GM21381 (cell line): Measurements from ENCODE around the gene ADAMTS15.

ENCODE experiments used
- ATAC-seq: cut with Tn5 transposase; IDR thresholded peaks from one replicate; pipeline ENCODE4 v1.9.1; 2021; ENCODE audit warnings: mild to moderate bottlenecking, moderate library complexity; ENCODE audit not compliant: unreplicated experiment

ADAMTS15 gene

GRCh38 chr11:130476200-130476921, 27.9 kb downstream of the ADAMTS15 start:
- ATAC-seq: no peak

- ATAC-seq: no peak
Measured at GRCh38 chr11:130476922-130477491, 28.6 kb downstream of the ADAMTS15 start.

GRCh38 chr11:130477586-130478203, 29.2 kb downstream of the ADAMTS15 start:
- no peak for ATAC-seq

- no peak for ATAC-seq
Measured at GRCh38 chr11:130478204-130478701, 29.8 kb downstream of the ADAMTS15 start.

GRCh38 chr11:130478881-130479280, 30.4 kb downstream of the ADAMTS15 start:
- no peak for ATAC-seq

- no peak for ATAC-seq
Measured at GRCh38 chr11:130480186-130480585, 31.7 kb downstream of the ADAMTS15 start.

GRCh38 chr11:130480711-130481140, 32.3 kb downstream of the ADAMTS15 start:
- no peak for ATAC-seq

GRCh38 chr11:130483124-130483523, 34.7 kb downstream of the ADAMTS15 start:
- ATAC-seq: no peak

GRCh38 chr11:130485983-130486382, 37.5 kb downstream of the ADAMTS15 start:
- no peak for ATAC-seq

GRCh38 chr11:130486391-130486836, 38.0 kb downstream of the ADAMTS15 start:
- ATAC-seq: no peak

- ATAC-seq: no peak
Measured at GRCh38 chr11:130486987-130487923, 38.8 kb downstream of the ADAMTS15 start.

- ATAC-seq: no peak
Measured at GRCh38 chr11:130487924-130488815, 39.7 kb downstream of the ADAMTS15 start.

GRCh38 chr11:130488848-130489584, 40.6 kb downstream of the ADAMTS15 start:
- ATAC-seq: no peak

- ATAC-seq: no peak
Measured at GRCh38 chr11:130489716-130490115, 41.3 kb downstream of the ADAMTS15 start.

- ATAC-seq: no peak
Measured at GRCh38 chr11:130490682-130491449, 42.4 kb downstream of the ADAMTS15 start.

- ATAC-seq: no peak
Measured at GRCh38 chr11:130498181-130498580, 49.7 kb downstream of the ADAMTS15 start.

- no peak for ATAC-seq
Measured at GRCh38 chr11:130499828-130500227, 51.4 kb downstream of the ADAMTS15 start.

- ATAC-seq: no peak
Measured at GRCh38 chr11:130504317-130504716, 55.9 kb downstream of the ADAMTS15 start.
